HepG2 (cell line): ENCODE measurements around the gene MRGPRF. TPM values are rescaled to one million over a fixed set of nuclear protein-coding genes. Genes with fewer than 3 reads are reported as not detected.

Experiments used
- ATAC-seq: fragments of 200-7000 bp; cut with Tn5 transposase; 3 replicates; pipeline ENCODE4 v1.9.1; 2020; ENCODE audit warnings: mild to moderate bottlenecking, moderate library complexity
- BruUV-seq: library from RNA; stranded (reverse); fragments of 400-500 nt; replicated peaks from 2 replicates; lab custom pipeline; 2021; lab: Mats Ljungman, UMichigan
- CTCF ChIA-PET: fragments of 300-600 bp; formaldehyde crosslinking; extraction: SDS; loops from one replicate; lab custom pipeline; 2021; ENCODE audit warnings: low total read pairs, inconsistent platforms, low intra/inter-chr PET ratio; lab: Yijun Ruan, JAX
- POLR2A ChIA-PET: fragments of 350-600 bp; sonication (Branson Sonifier 250); formaldehyde crosslinking; loops from one replicate; lab custom pipeline; 2020; ENCODE audit warnings: antibody characterized with exemption, inconsistent platforms; lab: Yijun Ruan, JAX
- DNase-seq: peaks from one replicate; pipeline ENCODE4 v3.0.0-alpha.2; 2015; ENCODE audit warnings: low spot score
- FAIRE-seq: peaks from 3 replicates; lab custom pipeline; 2011; peaks lifted over from hg19 to GRCh38; lab: Jason Lieb, UNC
- H2AFZ ChIP-seq: one replicate; pipeline ENCODE4 v1.6.1; 2011; ENCODE audit warnings: low read length, inconsistent platforms
- H3K27ac ChIP-seq: fragments of 300-600 bp; 3 replicates; pipeline ENCODE4 v1.8.0; 2011; ENCODE audit warnings: mixed run types, mild to moderate bottlenecking, mixed read lengths, low read length, inconsistent platforms; ENCODE audit not compliant: insufficient read depth; ENCODE audit errors: extremely low read length
- H3K27me3 ChIP-seq, 2 experiments: fragments of 200-600 bp in 1 of 2; 2 replicates in 1 of 2; 3 replicates in 1 of 2; pipeline versions ENCODE4 v1.6.0 to v1.8.0; 2011; ENCODE audit warnings: low read length in 2 of 2, mild to moderate bottlenecking in 2 of 2, moderate library complexity in 2 of 2, inconsistent platforms in 1 of 2; ENCODE audit not compliant: insufficient read depth in 2 of 2, control insufficient read depth in 1 of 2
- H3K36me3 ChIP-seq, 2 experiments: fragments of 200-600 bp in 1 of 2; replicated peaks in 1 of 2; 2 replicates in 1 of 2; 3 replicates in 1 of 2; pipeline versions ENCODE4 v1.5.1 to v1.8.0; 2011; ENCODE audit warnings: low read length in 2 of 2, inconsistent platforms in 1 of 2; ENCODE audit not compliant: insufficient read depth in 2 of 2, control insufficient read depth in 1 of 2
- H3K4me1 ChIP-seq: 2 replicates; pipeline ENCODE4 v1.5.1; 2012; ENCODE audit warnings: low read length, inconsistent platforms; ENCODE audit not compliant: insufficient read depth
- H3K4me2 ChIP-seq: 2 replicates; pipeline ENCODE4 v1.6.0; 2011; ENCODE audit warnings: low read depth, low read length, inconsistent platforms
- H3K4me3 ChIP-seq, 3 experiments: fragments of 200-600 bp in 1 of 3; sonication (generic), shearing (Covaris generic) in 1 of 3; replicated peaks in 1 of 3; 2 replicates each; pipeline ENCODE4 v1.5.1; 2011 to 2016; ENCODE audit warnings: low read length in 3 of 3, inconsistent platforms in 2 of 3, low read depth in 2 of 3, mild to moderate bottlenecking in 2 of 3, control low read depth in 1 of 3, mixed read lengths in 1 of 3; ENCODE audit not compliant: insufficient read depth in 1 of 3
- H3K79me2 ChIP-seq: one replicate; pipeline ENCODE4 v1.6.1; 2011; ENCODE audit warnings: low read length, inconsistent platforms; ENCODE audit not compliant: insufficient read depth
- H3K9ac ChIP-seq: 2 replicates; pipeline ENCODE4 v1.6.0; 2011; ENCODE audit warnings: mild to moderate bottlenecking, low read depth, low read length, inconsistent platforms; ENCODE audit not compliant: insufficient read depth
- H3K9me3 ChIP-seq: 2 replicates; pipeline ENCODE4 v1.5.1; 2012; ENCODE audit warnings: mild to moderate bottlenecking, low read length
- H4K20me1 ChIP-seq: 2 replicates; pipeline ENCODE4 v1.6.0; 2011; ENCODE audit warnings: inconsistent platforms, mild to moderate bottlenecking, low read length, moderate library complexity; ENCODE audit not compliant: insufficient read depth
- MEIS1 ChIP-seq: sonication (generic); formaldehyde crosslinking; IDR thresholded peaks from 2 replicates; pipeline ENCODE4 v1.9.0; 2021; ENCODE audit warnings: mild to moderate bottlenecking, missing genetic modification reagents, moderate library complexity, borderline replicate concordance
- NR2F6 ChIP-seq, 2 experiments: IDR thresholded peaks; 2 replicates each; pipeline ENCODE4 v1.6.1; 2016; ENCODE audit warnings: antibody characterized with exemption in 1 of 2, mild to moderate bottlenecking in 1 of 2
- ZNF543 ChIP-seq: sonication (generic); formaldehyde crosslinking; IDR thresholded peaks from 2 replicates; pipeline ENCODE4 v1.4.0; 2020; ENCODE audit warnings: mild to moderate bottlenecking, missing genetic modification reagents
- WGBS: methylation state at CpG from one replicate; pipeline ENCODE4 v1.1.6; 2017; ENCODE audit warnings: low lambda C conversion rate; 5-methylcytosine and 5-hydroxymethylcytosine counted together
- in situ Hi-C: cut with HindIII; loops from 2 replicates; pipeline ENCODE4 v1.10.0; 2017; ENCODE audit warnings: low pct_unique_long_range_greater_than_20kb; ENCODE audit not compliant: extremely low pct_ligation_motif_present
- intact Hi-C: fragments of 100-400 bp; cut with micrococcal nuclease; formaldehyde crosslinking; loops from one replicate; pipeline ENCODE4 v1.10.0; 2022; ENCODE audit not compliant: unreplicated experiment
- polyA plus RNA-seq, 8 experiments: library from polyadenylated mRNA; depleted of rRNA in 3 of 8; stranded (reverse) in 7 of 8; unstranded in 1 of 8; fragments of >200 nt; fragmentation: Illumina TruSeq in 4 of 8; extraction: Trizol in 4 of 8; gene quantifications; 2 replicates each; pipeline versions ENCODE4 v1.2.1 to v1.2.3, GENCODE V29; 2011 to 2016; ENCODE audit warnings: low read depth in 4 of 8, missing spikeins in 1 of 8, mixed read lengths in 1 of 8; ENCODE audit not compliant: insufficient read depth in 1 of 8
- total RNA-seq, 5 experiments: library from RNA; depleted of rRNA; stranded (reverse); fragments of >200 nt; fragmentation: Illumina TruSeq; extraction: Trizol; gene quantifications; 2 replicates each; pipeline ENCODE4 v1.2.3, GENCODE V29; 2016; ENCODE audit warnings: low read depth in 1 of 5
- TF ChIP-seq, protein P1 (sequence below): sonication (generic); formaldehyde crosslinking; IDR thresholded peaks from 2 replicates; pipeline ENCODE4 v1.8.0; 2022; ENCODE audit warnings: mild to moderate bottlenecking, missing genetic modification reagents; ENCODE audit not compliant: insufficient replicate concordance

Gene MRGPRF
- total and polyA plus RNA-seq, 2 of the 13 experiments (the other 11 are each of a cell fraction or from before 2014, with no cell fraction given), result not detected

DNA sequence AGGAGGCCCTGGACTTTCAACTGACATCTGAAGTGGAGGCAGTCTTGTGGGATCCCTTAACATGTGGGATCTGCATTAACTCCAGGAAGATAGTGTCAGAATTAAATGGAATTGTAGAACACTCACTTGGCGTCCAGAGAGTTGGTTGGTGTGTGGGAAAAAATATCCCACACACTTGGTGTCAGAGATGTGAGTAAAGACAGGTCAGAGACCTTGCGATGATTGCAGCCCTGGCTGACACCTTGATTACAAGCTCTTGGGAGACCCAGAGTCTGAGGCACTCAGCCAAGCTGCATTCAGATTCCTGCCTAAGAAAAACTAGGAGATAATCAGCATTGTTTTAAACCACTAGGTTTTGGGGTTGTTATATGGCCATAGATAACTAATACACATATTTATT, 28.5 kb upstream of the MRGPRF start:
- WGBS, result 45% methylated on average over 2 of the region's 2 CpGs
- TF ChIP-seq NR2F6 (IDR thresholded peaks at IDR 0.05), result no peak
- no peak for TF ChIP-seq NR2F6 (CRISPR knock-in tag; IDR thresholded peaks at IDR 0.05)
- TF ChIP-seq MEIS1 (CRISPR knock-in tag), result no peak
- Histone ChIP-seq H3K27me3 (no peaks in the 10 kb centered on the region; a peak in 1 of 5 replicates), H3K4me1 (peaks cover 7% of the 10 kb centered on the region; the same call in 1 of the 2 replicates), H3K36me3 (no peaks in the 10 kb centered on the region), H3K79me2 (no peaks in the 10 kb centered on the region), H3K9me3 (no peaks in the 10 kb centered on the region), H2AFZ (no peak overlapping the region), H3K27ac (no peak overlapping the region), H3K4me2 (no peak overlapping the region), H3K9ac (no peak overlapping the region), H4K20me1 (no peaks in the 10 kb centered on the region), H3K4me3 (no peak overlapping the region)
- CTCF ChIA-PET, result no interaction called here
- BruUV-seq, result no TSS peak
- FAIRE-seq, result no peak
- intact Hi-C loops (no loop called here), in situ Hi-C loops (no loop called here)
- no peak for ATAC-seq
- POLR2A ChIA-PET, result no interaction called here
- no peak for DNase-seq

DNA sequence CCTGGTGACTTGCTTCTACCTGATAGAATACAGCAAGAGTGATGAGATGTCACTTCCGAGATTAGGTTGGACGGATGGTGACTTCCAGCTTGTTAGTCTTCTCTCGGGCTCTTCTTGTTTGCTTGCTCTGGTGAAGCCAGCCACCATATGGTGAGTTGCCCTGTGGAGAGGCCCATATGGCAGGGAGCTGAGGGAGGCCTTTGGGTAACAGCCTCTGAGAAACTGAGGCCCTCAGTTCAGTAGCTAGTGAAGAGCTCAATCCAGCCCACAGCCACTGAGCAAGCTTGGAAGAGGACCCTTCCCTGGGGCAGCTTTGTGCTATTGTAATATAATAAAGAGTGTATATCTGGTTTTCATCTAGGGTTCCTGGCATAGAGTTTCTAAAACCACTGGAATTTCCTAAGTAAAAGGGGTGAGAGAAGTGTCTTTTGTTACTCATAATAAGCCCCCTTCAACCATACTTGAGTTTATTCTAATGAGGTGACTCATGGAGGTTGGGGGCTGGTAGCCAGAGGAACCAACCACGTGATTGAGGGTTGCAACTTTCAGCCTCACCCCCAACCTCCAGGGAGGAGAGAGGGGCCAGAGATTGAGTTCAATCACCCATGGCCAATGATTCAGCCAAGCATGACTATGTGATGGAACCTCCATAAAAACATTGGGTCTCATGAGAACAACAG, 27.7 kb upstream of the MRGPRF start:
- Histone ChIP-seq H2AFZ (no peak overlapping the region), H3K4me2 (no peak overlapping the region), H3K27ac (no peak overlapping the region), H3K9ac (no peak overlapping the region), H4K20me1 (no peaks in the 10 kb centered on the region), H3K79me2 (no peaks in the 10 kb centered on the region), H3K4me1 (peaks cover 7% of the 10 kb centered on the region; the same call in 1 of the 2 replicates), H3K4me3 (no peak overlapping the region), H3K27me3 (peaks cover 0 to 4% of the 10 kb centered on the region in 2 experiments; a peak in 1 of 5 replicates), H3K9me3 (no peaks in the 10 kb centered on the region), H3K36me3 (no peaks in the 10 kb centered on the region)
- intact Hi-C loops, result no loop called here
- no peak for FAIRE-seq
- ChIA-PET POLR2A (no interaction called here), CTCF (no interaction called here)
- DNase-seq, result no peak
- BruUV-seq, result no TSS peak
- TF ChIP-seq, protein P1, sequence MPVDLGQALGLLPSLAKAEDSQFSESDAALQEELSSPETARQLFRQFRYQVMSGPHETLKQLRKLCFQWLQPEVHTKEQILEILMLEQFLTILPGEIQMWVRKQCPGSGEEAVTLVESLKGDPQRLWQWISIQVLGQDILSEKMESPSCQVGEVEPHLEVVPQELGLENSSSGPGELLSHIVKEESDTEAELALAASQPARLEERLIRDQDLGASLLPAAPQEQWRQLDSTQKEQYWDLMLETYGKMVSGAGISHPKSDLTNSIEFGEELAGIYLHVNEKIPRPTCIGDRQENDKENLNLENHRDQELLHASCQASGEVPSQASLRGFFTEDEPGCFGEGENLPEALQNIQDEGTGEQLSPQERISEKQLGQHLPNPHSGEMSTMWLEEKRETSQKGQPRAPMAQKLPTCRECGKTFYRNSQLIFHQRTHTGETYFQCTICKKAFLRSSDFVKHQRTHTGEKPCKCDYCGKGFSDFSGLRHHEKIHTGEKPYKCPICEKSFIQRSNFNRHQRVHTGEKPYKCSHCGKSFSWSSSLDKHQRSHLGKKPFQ (CRISPR knock-in tag), result no peak
- TF ChIP-seq ZNF543 (CRISPR knock-in tag), result peak; percentile 95
- WGBS, result 45% methylated on average over 4 of the region's 4 CpGs
- in situ Hi-C loops, result no loop called here
- no peak for ATAC-seq
